IMR-90 (cell line): ENCODE results near the gene FNDC3A. TPM values are rescaled to one million over a fixed set of nuclear protein-coding genes. Genes with fewer than 3 reads are reported as not detected.

ENCODE experiments used
- ATAC-seq: fragments of 200-7000 bp; cut with Tn5 transposase; 2 replicates; pipeline ENCODE4 v1.9.1; 2020; ENCODE audit warnings: low read depth, mild to moderate bottlenecking, moderate library complexity
- BruUV-seq: library from RNA; stranded (reverse); fragments of 400-500 nt; replicated peaks from 2 replicates; lab custom pipeline; 2021; lab: Mats Ljungman, UMichigan
- CTCF ChIA-PET: fragments of 300-600 bp; formaldehyde crosslinking; extraction: SDS; loops from one replicate; lab custom pipeline; 2021; ENCODE audit warnings: antibody characterized with exemption; lab: Yijun Ruan, JAX
- POLR2A ChIA-PET: fragments of 300-600 bp; sonication (Branson Sonifier 250); formaldehyde crosslinking; loops from one replicate; lab custom pipeline; 2022; ENCODE audit warnings: antibody characterized with exemption; ENCODE audit not compliant: unreplicated experiment; lab: Charles Lee
- DNase-seq: peaks from one replicate; pipeline ENCODE4 v3.0.0; 2013
- H2AFZ ChIP-seq: replicated peaks from 2 replicates; pipeline ENCODE3; 2013; ENCODE audit warnings: low read length, mild to moderate bottlenecking; ENCODE audit not compliant: poor library complexity
- H2AK5ac ChIP-seq: 2 replicates; pipeline ENCODE4 v1.6.1; 2013; ENCODE audit warnings: low read depth, low read length, inconsistent platforms
- H2AK9ac ChIP-seq: replicated peaks from 2 replicates; pipeline ENCODE3; 2013; ENCODE audit warnings: mild to moderate bottlenecking, low read depth, low read length, moderate library complexity; ENCODE audit not compliant: poor library complexity
- H2BK120ac ChIP-seq: 2 replicates; pipeline ENCODE4 v1.6.1; 2013; ENCODE audit warnings: low read depth, low read length, inconsistent platforms
- H2BK15ac ChIP-seq: 3 replicates; pipeline ENCODE4 v1.6.1; 2013; ENCODE audit warnings: low read depth, low read length, inconsistent platforms
- H2BK20ac ChIP-seq: 2 replicates; pipeline ENCODE4 v1.6.1; 2013; ENCODE audit warnings: low read depth, mild to moderate bottlenecking, inconsistent platforms, low read length, moderate library complexity
- H2BK5ac ChIP-seq: 2 replicates; pipeline ENCODE4 v1.6.1; 2013; ENCODE audit warnings: mild to moderate bottlenecking, low read depth, low read length, inconsistent platforms; ENCODE audit not compliant: poor library complexity, severe bottlenecking
- H3K14ac ChIP-seq: replicated peaks from 2 replicates; pipeline ENCODE4 v1.6.1; 2013; ENCODE audit warnings: low read depth, low read length, inconsistent platforms
- H3K18ac ChIP-seq: 2 replicates; pipeline ENCODE4 v1.6.1; 2013; ENCODE audit warnings: low read depth, low read length, control low read depth
- H3K23ac ChIP-seq: 2 replicates; pipeline ENCODE4 v1.6.1; 2013; ENCODE audit warnings: low read depth, low read length, inconsistent platforms
- H3K27ac ChIP-seq: 2 replicates; pipeline ENCODE4 v1.5.1; 2013; ENCODE audit warnings: mild to moderate bottlenecking, control low read depth, low read length; ENCODE audit not compliant: insufficient read depth
- H3K27me3 ChIP-seq: 2 replicates; pipeline ENCODE4 v1.6.1; 2013; ENCODE audit warnings: low read length; ENCODE audit not compliant: control insufficient read depth, insufficient read depth
- H3K36me3 ChIP-seq: 2 replicates; pipeline ENCODE4 v1.6.1; 2013; ENCODE audit warnings: low read length, mixed read lengths; ENCODE audit not compliant: control insufficient read depth, insufficient read depth
- H3K4ac ChIP-seq: 2 replicates; pipeline ENCODE4 v1.6.1; 2013; ENCODE audit warnings: low read depth, low read length, inconsistent platforms
- H3K4me1 ChIP-seq: 2 replicates; pipeline ENCODE4 v1.6.1; 2013; ENCODE audit warnings: low read length, mixed read lengths; ENCODE audit not compliant: control insufficient read depth, insufficient read depth
- H3K4me2 ChIP-seq: 2 replicates; pipeline ENCODE4 v1.6.1; 2013; ENCODE audit warnings: low read depth, mild to moderate bottlenecking, control low read depth, low read length, moderate library complexity
- H3K4me3 ChIP-seq: 2 replicates; pipeline ENCODE4 v1.5.1; 2013; ENCODE audit warnings: low read depth, mild to moderate bottlenecking, control low read depth, low read length, moderate library complexity; ENCODE audit not compliant: insufficient read depth
- H3K56ac ChIP-seq: 2 replicates; pipeline ENCODE4 v1.6.1; 2013; ENCODE audit warnings: low read length, inconsistent platforms; ENCODE audit not compliant: insufficient read depth; ENCODE audit errors: extremely low read depth
- H3K79me1 ChIP-seq, 2 experiments: 2 replicates each; pipeline ENCODE4 v1.6.1; 2013; ENCODE audit warnings: low read length in 2 of 2, inconsistent platforms in 1 of 2, low read depth in 1 of 2
- H3K9ac ChIP-seq: 2 replicates; pipeline ENCODE4 v1.6.1; 2013; ENCODE audit warnings: low read depth, low read length, control low read depth
- H3K9me1 ChIP-seq: 2 replicates; pipeline ENCODE4 v1.6.1; 2013; ENCODE audit warnings: low read length, inconsistent platforms; ENCODE audit not compliant: insufficient read depth
- H3K9me3 ChIP-seq: 2 replicates; pipeline ENCODE4 v1.6.1; 2013; ENCODE audit warnings: low read length; ENCODE audit not compliant: control insufficient read depth, insufficient read depth
- H4K20me1 ChIP-seq: 2 replicates; pipeline ENCODE4 v1.6.1; 2013; ENCODE audit warnings: low read length, inconsistent platforms; ENCODE audit not compliant: insufficient read depth
- H4K5ac ChIP-seq: 2 replicates; pipeline ENCODE4 v1.6.1; 2013; ENCODE audit warnings: mild to moderate bottlenecking, low read depth, low read length, control low read depth
- H4K8ac ChIP-seq, 2 experiments: 2 replicates each; pipeline ENCODE4 v1.6.1; 2013; ENCODE audit warnings: low read depth in 2 of 2, low read length in 2 of 2, control low read depth in 1 of 2, inconsistent platforms in 1 of 2
- H4K91ac ChIP-seq: 2 replicates; pipeline ENCODE4 v1.6.1; 2013; ENCODE audit warnings: low read depth, low read length, inconsistent platforms; ENCODE audit not compliant: insufficient read depth
- CEBPB ChIP-seq: IDR thresholded peaks from 2 replicates; pipeline ENCODE4 v1.6.1; 2012; ENCODE audit warnings: low read depth, low read length, improper control_type of control experiment
- FOS ChIP-seq: fragments of 150-350 bp; IDR thresholded peaks from 2 replicates; pipeline ENCODE4 v1.6.1; 2016; ENCODE audit warnings: low read depth, low read length
- MAFK ChIP-seq: IDR thresholded peaks from 2 replicates; pipeline ENCODE4 v1.6.1; 2012; ENCODE audit warnings: low read depth, low read length, improper control_type of control experiment
- MAZ ChIP-seq: IDR thresholded peaks from 2 replicates; pipeline ENCODE4 v1.6.1; 2012; ENCODE audit warnings: low read depth, mild to moderate bottlenecking, low read length, improper control_type of control experiment, moderate library complexity, borderline replicate concordance
- POLR2A ChIP-seq: IDR thresholded peaks from 2 replicates; pipeline ENCODE4 v1.6.1; 2012; ENCODE audit warnings: mild to moderate bottlenecking, low read depth, low read length
- RAD21 ChIP-seq: IDR thresholded peaks from 2 replicates; pipeline ENCODE4 v1.6.1; 2012; ENCODE audit warnings: low read length, improper control_type of control experiment
- RFX5 ChIP-seq: IDR thresholded peaks from 2 replicates; pipeline ENCODE4 v1.8.0; 2012; ENCODE audit warnings: low read depth, mild to moderate bottlenecking, low read length, moderate library complexity
- WGBS, 2 experiments: methylation state at CpG; one replicate each; pipeline versions ENCODE4 v1.1.5 to v1.1.7; 2013; ENCODE audit warnings: missing lambda C conversion rate in 2 of 2; ENCODE audit not compliant: insufficient read length in 1 of 2; ENCODE audit errors: extremely low coverage in 2 of 2; 5-methylcytosine and 5-hydroxymethylcytosine counted together
- dilution Hi-C: fragments of 300-500 bp; cut with HindIII; formaldehyde crosslinking; loops from one replicate; pipeline ENCODE4 v1.14.3; 2018; ENCODE audit warnings: low sequenced_read_pairs; ENCODE audit not compliant: unreplicated experiment
- in situ Hi-C: fragments of 300-500 bp; cut with MboI; formaldehyde crosslinking; loops from 3 replicates; pipeline ENCODE4 v1.14.3; 2019; ENCODE audit warnings: low sequenced_read_pairs, inconsistent platforms, mixed read lengths
- intact Hi-C: fragments of 100-400 bp; cut with micrococcal nuclease; formaldehyde crosslinking; loops from 2 replicates; pipeline ENCODE4 v1.10.0; 2022
- polyA plus RNA-seq, 3 experiments: library from polyadenylated mRNA; depleted of rRNA; stranded (reverse); fragments of >200 nt; gene quantifications; 2 replicates each; pipeline ENCODE4 v1.2.3, GENCODE V29; 2012; ENCODE audit warnings: low replicate concordance in 1 of 3
- total RNA-seq: library from RNA; depleted of rRNA; stranded (reverse); fragments of >200 nt; gene quantifications from 2 replicates; pipeline ENCODE4 v1.2.3, GENCODE V29; 2012
- TF ChIP-seq, protein P1 (sequence below): fragments of 150-350 bp; IDR thresholded peaks from 2 replicates; pipeline ENCODE4 v1.6.1; 2017; ENCODE audit warnings: mild to moderate bottlenecking, antibody characterized with exemption, low read length, low read depth
- TF ChIP-seq, protein P2 (sequence below): fragments of 150-350 bp; IDR thresholded peaks from 2 replicates; pipeline ENCODE4 v1.6.1; 2016; ENCODE audit warnings: low read depth, mild to moderate bottlenecking, low read length, moderate library complexity, borderline replicate concordance

FNDC3A gene
- total and polyA plus RNA-seq, 2 of the 4 experiments (the other 2 are of a cell fraction), result 29.2 to 60.4 TPM

DNA sequence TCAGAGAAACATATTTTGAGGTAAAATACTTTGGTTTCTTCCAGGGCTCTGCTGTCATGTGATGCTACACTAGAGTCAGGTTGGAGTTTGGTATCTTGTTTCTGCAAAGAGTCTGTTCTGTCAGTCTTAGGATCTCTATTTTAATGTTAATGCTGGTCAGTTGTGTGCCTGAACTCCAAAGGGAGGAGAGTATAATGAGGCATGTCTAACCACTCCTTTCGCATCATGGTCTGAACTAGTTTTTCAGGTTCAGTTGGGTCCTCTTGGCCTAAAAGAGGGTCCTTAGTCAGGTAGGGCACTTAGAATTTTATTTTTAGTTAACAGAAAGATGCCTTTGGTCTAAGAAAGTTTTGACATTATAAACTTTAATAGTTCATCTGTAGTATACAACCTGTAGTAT lies 78.2 kb downstream of the FNDC3A start:
- Histone ChIP-seq H3K56ac (no peak overlapping the region), H2AK9ac (no peak overlapping the region), H2BK15ac (no peak overlapping the region), H4K8ac (no peak overlapping the region), H3K4me1 (no peaks in the 10 kb centered on the region), H3K4ac (no peak overlapping the region), H4K5ac (no peak overlapping the region), H4K20me1 (peaks cover 17% of the 10 kb centered on the region), H3K4me2 (no peak overlapping the region), H3K9me1 (peaks cover 8% of the 10 kb centered on the region), H3K18ac (no peak overlapping the region), H2AFZ (no peak overlapping the region), H2BK5ac (no peak overlapping the region), H2BK120ac (no peak overlapping the region), H3K9ac (no peak overlapping the region), H3K4me3 (no peak overlapping the region), H2BK20ac (no peak overlapping the region), H3K79me1 (peaks cover 39 to 54% of the 10 kb centered on the region in 2 experiments), H2AK5ac (no peak overlapping the region), H3K9me3 (no peaks in the 10 kb centered on the region), H4K91ac (no peak overlapping the region), H3K27ac (no peak overlapping the region), H3K23ac (no peak overlapping the region), H3K27me3 (no peaks in the 10 kb centered on the region), H3K36me3 (peaks cover 3% of the 10 kb centered on the region; the same call in 1 of the 2 replicates), H3K14ac (no peak overlapping the region)
- dilution Hi-C loops (no loop called here), intact Hi-C loops (no loop called here), in situ Hi-C loops (no loop called here)
- no CpG with 5 or more reads among the region's 1 CpG for WGBS, 2 experiments
- ChIA-PET POLR2A (no interaction called here), CTCF (no interaction called here)
- no TSS peak for BruUV-seq
- TF ChIP-seq, protein P1, sequence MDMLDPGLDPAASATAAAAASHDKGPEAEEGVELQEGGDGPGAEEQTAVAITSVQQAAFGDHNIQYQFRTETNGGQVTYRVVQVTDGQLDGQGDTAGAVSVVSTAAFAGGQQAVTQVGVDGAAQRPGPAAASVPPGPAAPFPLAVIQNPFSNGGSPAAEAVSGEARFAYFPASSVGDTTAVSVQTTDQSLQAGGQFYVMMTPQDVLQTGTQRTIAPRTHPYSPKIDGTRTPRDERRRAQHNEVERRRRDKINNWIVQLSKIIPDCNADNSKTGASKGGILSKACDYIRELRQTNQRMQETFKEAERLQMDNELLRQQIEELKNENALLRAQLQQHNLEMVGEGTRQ, result no peak
- TF ChIP-seq CEBPB, result no peak
- no peak for TF ChIP-seq RFX5
- TF ChIP-seq MAFK, result no peak
- TF ChIP-seq, protein P2, sequence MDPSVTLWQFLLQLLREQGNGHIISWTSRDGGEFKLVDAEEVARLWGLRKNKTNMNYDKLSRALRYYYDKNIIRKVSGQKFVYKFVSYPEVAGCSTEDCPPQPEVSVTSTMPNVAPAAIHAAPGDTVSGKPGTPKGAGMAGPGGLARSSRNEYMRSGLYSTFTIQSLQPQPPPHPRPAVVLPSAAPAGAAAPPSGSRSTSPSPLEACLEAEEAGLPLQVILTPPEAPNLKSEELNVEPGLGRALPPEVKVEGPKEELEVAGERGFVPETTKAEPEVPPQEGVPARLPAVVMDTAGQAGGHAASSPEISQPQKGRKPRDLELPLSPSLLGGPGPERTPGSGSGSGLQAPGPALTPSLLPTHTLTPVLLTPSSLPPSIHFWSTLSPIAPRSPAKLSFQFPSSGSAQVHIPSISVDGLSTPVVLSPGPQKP, result no peak
- no peak for TF ChIP-seq POLR2A
- no peak for TF ChIP-seq RAD21
- no peak for TF ChIP-seq FOS
- TF ChIP-seq MAZ, result no peak
- DNase-seq (no peak), ATAC-seq (no peak)
